Kidney capillary endothelial cell (primary cell): ENCODE results near the gene ITGA4.

Experiments
- DNase-seq: peaks from one replicate; pipeline ENCODE4 v3.0.0-alpha.2; 2018; ENCODE audit warnings: low spot score

Gene ITGA4

DNA sequence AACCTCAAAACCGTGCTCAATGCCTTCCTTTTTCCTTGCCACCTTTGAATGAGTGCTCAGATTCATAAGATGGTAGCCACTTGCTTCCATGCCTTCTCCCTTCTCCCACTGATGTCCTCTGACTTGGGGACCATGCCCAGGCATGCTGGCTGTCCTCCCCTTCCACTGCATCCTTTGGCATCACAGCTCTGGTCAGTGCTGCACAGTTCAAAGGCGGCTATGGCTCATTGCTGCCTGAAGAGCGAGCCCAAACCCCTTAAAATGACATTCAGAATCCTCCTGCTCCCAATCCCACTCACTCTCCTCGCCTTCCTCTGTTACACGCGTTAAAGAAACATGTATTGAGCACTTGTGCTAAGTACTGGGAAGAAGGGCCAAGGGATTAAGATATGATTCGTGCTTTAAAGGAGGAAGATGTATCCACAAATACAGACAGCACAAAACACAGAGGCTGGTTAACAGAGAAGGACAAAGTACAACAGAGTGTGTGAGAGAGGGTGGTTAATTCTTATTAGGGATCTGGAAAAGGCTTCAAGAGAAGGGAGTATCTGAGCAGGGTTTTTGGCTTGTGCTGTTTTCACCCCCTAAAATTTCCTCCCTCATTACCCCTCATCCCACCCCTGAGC lies 118.0 kb downstream of the ITGA4 start:
- no peak for DNase-seq

DNA sequence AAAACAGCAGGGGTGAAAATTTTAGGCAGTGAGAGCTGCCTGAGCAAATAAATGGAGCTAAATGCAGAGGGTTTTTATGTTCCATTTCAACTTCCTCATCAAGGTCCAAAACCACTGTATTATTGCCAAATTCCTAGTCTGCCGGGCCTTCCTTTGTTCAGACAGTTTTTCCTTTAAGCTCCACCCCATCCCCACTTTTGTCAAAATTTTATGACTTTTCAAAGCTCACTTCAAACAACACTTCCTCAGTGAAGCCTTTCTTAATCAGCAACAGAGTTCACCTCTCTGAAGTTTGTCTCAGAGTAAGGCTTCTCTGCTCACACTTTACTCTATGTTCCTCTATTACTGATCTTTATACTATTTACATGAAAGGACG lies 118.5 kb downstream of the ITGA4 start:
- DNase-seq, result no peak

DNA sequence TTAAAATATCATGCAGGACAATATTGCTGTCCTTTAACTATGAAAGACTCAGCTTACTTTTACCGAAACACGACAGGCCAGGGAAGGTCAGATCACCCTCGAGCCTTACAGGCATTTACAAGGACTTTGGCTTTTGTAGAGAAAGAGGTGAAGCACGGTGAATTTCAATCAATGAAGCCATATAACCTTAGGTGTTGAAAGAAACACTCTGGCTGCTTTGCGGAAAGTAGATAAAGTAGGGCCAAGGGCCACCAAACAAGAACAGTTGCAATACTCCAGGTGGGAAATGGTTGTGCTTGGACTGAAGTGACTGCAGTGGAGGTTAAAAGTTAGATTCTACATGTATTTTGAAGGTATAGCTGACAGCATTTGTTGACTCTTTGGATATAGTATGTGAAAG lies 119.2 kb downstream of the ITGA4 start:
- DNase-seq, result no peak

DNA sequence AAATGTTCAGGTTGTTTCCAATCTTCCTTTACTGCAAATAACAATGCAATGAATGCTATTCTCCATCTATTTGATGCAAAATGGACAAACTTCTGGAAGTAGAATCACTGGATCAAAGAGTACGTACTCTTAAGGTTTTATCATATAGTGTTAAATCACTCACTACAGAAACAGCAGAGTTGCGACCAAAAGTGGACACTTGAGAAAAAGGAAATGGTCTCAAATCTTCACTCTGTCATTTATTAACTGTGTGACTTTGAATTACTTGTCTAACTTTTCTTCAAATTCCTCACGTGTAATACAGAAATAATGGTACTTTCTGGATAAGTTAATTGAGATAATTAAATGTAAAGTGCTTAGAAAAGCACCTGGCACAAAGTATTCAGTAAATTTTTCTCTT lies 121.6 kb downstream of the ITGA4 start:
- no peak for DNase-seq

DNA sequence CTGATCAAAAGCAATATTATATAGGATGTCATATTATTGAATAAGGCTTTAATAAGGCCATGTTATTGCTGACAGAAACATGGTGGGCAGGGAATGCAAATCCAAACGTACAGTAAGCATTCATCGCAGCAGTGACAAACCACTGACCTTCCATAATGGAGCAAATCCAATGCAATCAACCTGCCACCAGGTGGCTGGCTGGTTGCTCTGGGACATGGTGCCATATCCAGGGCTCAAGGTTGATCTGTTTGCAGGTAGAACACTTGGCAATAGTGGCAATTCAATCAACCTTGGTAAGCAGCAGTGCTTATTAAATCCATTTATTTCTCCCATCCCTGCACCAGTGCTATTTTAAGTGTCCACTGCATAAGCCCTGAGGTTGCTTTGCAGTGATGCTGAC lies 124.3 kb downstream of the ITGA4 start:
- DNase-seq, result no peak

DNA sequence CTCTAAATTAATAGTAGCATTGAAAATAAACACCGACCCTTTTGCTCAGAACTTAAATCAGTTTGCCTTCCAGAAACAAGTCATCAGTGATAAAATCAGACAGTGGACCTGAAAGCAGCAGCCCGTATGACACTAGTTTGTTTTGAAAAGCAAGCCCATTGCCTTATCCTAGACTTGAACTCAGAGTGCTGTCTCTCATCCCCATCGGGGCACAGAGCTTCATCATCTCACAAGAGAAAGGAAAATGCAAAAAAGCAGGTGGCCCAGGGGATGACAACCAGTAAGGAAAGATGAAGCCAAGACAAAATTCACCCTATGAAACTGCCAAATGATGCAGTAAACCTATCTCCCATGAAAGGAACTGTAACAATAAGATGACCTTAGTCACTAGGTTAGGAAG lies 128.5 kb downstream of the ITGA4 start:
- no peak for DNase-seq
